Hematopoietic multipotent progenitor cell treated with erythropoietin and hydrocortisone succinate and interleukin-3 and kit ligand, for 6 days (in vitro differentiated cells): Measurements from ENCODE around the gene CDC7.

Experiments
- DNase-seq: peaks from one replicate; pipeline ENCODE4 v3.0.0-alpha.2; 2015

The CDC7 gene

DNA sequence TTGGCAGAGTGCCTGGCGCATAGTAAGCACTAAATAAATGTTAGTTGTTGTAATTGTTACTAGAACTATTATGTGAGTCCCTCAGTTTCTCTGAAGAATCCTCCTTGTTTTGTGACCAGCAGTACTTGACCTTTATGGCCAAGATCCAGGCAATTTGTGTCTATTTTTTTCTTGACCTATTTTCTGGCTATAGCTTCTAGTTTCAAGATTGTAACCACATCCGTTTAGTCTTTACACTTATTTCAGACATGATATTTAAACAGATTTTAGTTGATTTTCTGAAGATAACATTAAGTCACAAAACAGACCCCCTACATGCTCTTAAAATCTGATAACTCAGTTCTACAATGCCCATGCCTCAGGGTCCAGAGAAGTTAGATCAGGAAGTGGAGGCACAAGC, 50.3 kb downstream of the CDC7 start:
- no peak for DNase-seq

DNA sequence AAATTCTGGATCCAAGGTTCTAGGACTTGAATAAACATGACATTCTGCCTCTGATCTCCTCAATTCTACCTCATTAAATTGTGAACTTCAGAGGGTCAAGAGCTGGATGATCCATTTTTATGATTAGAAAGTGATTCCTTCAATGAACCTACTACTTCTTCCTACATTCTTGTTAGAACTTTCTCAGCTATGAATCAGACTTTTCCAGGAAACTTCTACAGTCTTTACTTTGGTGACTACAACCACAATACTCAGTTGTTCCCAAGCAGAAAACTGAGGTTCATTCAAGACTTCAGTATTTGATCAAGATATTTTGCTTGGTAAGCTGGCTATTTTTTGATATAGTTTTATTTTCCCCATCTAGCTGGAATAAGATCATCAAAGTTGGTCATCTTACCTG, 51.4 kb downstream of the CDC7 start:
- no peak for DNase-seq

- no peak for DNase-seq
Observed at GRCh38 chr1:91552596-91552995, 51.9 kb downstream of the CDC7 start.

- no peak for DNase-seq
Observed at GRCh38 chr1:91553177-91553591, 52.5 kb downstream of the CDC7 start.

DNA sequence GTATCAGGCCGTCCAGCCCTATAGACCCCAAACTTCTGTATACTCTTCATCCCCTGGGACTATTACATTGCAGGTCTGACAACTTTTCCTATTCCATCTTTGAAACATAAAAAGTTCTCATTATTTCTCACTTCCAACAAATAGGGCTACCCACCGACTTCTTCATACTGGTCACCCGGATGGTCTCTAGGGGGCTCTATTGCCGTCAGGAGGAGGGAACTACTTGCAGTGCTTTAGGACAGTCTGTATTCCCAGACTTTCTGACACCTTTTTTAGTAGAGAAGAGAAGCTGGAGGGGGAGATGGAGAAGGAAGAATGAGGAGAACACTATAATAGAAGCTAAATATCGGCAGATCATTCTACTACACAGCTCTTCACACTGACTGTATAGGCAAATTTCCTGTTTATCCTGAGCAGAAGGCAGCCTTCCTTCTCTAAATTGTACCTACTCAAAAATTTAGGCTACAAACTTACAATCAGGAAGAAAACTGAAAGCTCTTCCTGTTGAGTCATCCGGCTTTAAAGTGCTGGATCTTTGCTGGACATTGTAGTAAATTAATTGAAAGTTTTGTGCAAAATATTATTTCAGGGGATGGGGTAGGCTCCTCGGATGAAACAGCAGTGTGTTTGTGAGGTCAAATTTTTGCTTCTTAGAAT, 54.6 kb downstream of the CDC7 start:
- no peak for DNase-seq

GRCh38 chr1:91555821-91556531, 55.3 kb downstream of the CDC7 start:
- peak; percentile 67 for DNase-seq

DNA sequence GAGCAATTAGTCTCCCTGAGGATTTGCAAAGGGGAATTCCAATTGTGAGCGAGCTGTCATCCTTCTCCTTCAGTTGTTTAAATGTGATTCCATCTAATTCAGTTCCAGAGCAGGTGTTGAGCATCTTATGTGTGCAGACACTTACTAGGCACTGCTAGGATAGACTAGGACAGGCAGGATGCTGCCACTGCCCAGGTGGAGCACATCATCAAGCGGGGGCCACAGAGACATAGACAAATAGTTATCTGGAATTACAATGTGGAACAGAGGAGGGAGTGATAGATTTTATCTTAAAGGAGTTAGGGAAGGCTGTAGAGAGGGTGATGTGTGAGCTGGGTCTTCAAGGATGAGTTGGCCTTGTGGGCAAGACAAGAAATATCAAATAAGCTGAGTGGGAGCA, 55.9 kb downstream of the CDC7 start:
- no peak for DNase-seq

GRCh38 chr1:91557039-91557690, 56.5 kb downstream of the CDC7 start:
- no peak for DNase-seq

- no peak for DNase-seq
Observed at GRCh38 chr1:91557826-91558225, 57.2 kb downstream of the CDC7 start.

DNA sequence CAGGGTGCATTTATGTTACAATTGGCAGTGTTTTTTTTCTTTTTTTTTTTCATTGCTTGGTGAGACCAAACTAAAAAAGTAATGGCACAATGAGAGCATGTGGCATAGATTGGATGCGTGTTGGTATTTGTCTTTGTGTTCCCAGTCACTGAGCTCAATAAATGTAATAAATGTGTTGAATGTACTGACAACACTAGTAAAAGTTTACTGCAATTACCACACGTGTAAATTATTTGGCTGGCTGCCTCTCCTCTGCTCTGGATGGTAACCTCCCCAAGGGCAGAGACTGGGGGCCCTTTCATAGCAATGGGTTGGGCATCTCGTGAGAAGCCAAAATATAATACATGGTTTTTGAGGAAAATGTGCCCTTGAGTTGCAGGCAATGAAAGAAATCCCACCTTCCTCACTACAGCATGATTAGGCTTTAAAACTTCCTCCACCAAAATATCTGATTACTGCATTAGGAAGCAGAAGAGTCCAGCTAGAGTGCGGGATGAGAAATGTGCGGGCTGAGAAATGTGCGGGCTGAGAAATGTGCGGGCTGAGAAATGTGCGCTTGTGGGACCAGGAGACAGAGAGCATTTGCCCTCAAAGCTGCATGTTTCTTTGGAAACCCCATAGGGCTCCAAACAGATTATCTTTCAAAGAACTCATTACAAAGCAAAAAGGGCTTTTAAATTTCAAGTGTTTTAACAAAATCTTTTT, 58.5 kb downstream of the CDC7 start:
- no peak for DNase-seq

DNA sequence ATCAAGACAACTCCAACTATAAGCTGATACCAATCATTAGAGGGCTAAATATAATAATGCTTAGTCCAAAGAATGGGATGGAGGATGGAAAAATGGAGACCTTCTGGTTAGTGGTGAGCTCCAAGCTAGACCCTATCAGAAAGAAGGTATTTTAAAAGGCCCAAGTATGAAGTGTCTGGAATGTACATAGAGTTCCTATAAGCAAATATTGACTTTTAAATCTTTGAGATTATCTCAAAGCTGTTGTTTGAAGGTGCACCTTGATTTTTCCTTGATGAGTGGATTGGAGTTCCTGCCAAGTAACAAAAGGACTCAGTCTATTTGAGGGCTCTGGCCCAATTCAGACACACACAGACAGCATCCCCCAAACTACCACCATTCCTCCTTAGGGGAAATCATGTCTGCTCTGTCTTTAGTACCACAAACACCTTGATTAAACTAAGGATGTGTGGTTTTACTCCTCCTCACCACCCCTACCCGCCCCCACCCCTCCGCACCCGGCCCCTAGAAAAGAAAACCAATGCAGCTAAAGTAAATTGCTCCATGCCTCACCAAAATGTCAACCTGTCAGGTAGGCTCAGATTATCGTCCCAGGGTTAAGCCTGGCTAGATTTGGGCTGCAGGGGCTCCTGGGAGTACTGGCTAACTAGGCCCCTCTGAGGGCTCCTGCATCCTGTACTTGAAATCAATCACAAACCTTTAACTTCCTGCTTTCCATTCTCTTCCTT, 59.4 kb downstream of the CDC7 start:
- no peak for DNase-seq

DNA sequence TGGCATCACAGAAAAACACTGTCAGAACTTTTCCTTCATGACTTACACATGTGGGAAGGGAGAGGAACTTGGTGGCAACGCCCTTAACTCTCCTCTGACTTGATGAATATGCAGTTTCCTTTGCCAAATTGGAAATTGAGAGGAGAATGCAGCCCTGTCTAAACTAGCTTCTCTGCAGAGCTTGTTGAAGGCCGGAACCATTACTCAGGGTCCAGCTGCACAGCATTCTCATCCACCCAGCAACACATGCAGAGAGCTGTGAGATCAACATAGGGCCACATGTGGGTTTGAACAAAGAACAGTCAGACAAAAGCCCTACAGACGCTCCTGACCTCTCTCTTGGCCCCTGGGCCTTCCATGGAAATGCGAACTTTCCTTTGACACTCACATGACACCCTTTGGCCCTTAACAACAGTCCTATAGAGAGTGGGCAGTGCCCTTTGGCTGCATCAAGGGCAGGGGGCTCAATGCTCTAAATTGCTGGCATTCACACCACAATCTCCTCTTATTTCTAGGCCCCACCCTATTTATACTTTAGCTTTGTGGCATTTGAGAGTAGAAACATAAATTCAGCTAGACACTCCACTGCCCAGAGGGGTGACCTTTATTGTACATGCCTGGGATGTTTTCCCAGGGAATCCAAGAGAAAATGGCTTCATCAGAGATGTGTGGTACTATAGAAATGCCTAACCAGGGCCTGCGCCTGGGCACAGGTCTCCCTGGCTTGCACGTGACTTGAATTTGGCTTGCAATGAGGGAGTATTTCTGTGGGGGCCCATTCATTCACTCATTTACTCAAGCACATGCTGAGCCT, 64.4 kb downstream of the CDC7 start:
- no peak for DNase-seq

GRCh38 chr1:91567583-91567982, 66.9 kb downstream of the CDC7 start:
- no peak for DNase-seq

DNA sequence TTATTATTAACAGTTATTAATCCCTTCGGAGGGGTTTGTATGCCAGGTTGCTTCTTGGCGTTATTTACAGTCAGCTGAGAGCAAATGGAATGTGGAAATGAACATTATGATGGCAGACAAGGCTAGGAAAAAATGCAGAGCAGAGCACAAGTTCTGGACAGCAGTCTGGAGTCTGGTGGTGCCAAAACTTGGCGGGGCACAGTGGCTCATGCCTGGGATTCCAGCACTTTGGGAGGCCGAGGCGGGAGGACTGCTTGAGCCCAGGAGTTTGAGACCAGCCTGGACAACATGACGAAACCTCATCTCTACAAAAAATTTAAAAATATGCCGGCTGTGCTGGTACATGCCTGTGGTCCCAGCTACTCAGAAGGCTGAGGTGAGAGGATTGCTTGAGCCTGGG, 67.6 kb downstream of the CDC7 start:
- DNase-seq = no peak

DNA sequence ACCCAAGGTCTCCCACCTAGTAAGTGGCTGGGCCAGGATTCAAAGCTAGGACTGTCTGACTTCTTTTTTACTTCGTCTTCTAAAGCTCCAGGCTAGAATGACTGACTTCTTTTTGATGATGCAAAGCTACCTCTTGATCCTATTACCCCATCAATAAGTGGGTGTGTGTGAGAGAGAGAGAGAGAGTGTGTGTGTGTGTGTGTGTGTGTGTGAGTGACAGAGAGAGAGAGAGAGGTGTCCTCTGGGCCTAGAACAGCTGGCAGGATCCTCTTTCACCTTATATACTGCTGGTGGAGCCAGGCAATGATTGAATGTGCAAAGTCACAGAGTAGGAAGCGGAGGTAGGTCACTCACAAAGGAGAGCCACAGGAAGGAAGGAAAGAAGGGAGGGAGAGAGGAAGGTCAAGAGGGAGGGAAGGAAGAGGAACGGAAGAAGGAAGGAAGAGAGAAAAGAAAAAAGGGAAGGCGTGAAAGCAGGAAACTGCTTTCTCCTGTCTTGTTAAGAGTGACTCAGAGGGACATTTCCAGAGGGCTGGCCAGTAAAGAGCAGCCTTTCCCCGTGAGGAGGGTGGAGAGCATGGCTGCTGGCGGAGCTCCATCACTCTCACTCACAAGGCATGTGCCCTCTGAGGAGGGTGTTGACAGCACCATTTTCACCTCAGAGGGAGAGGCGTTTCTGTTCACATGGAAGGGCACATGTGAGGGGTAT, 68.9 kb downstream of the CDC7 start:
- no peak for DNase-seq

- no peak for DNase-seq
Observed at GRCh38 chr1:91570120-91570448, 69.4 kb downstream of the CDC7 start.

GRCh38 chr1:91572044-91572443, 71.4 kb downstream of the CDC7 start:
- no peak for DNase-seq
